NCI-H2107 treated with DMSO at 0.1 percent for 48 hours (cell line): ENCODE measurements around the gene DOCK2.
"Not testable (repeated sequence)": the region's sequence is repeated elsewhere in the genome, so short reads cannot be mapped to it uniquely, and the experiment has no call there.

Source experiments
- DNase-seq: peaks from one replicate; lab custom pipeline; 2025; ENCODE audit not compliant: unreplicated experiment; lab: John Stamatoyannopoulos, UW

The DOCK2 gene

GRCh38 chr5:169811680-169812079, 174.6 kb downstream of the DOCK2 start:
- no peak for DNase-seq

- no peak for DNase-seq
These were observed 175.7 kb downstream of the DOCK2 start for GRCh38 chr5:169812786-169813185.

- no peak for DNase-seq
These were observed 177.0 kb downstream of the DOCK2 start for GRCh38 chr5:169814045-169814444.

- no peak for DNase-seq
These were observed 177.4 kb downstream of the DOCK2 start for GRCh38 chr5:169814522-169814921.

GRCh38 chr5:169817031-169817430, 180.0 kb downstream of the DOCK2 start:
- no peak for DNase-seq

GRCh38 chr5:169826618-169827017, 189.5 kb downstream of the DOCK2 start:
- no peak for DNase-seq

GRCh38 chr5:169827769-169828168, 190.7 kb downstream of the DOCK2 start:
- no peak for DNase-seq

DNA sequence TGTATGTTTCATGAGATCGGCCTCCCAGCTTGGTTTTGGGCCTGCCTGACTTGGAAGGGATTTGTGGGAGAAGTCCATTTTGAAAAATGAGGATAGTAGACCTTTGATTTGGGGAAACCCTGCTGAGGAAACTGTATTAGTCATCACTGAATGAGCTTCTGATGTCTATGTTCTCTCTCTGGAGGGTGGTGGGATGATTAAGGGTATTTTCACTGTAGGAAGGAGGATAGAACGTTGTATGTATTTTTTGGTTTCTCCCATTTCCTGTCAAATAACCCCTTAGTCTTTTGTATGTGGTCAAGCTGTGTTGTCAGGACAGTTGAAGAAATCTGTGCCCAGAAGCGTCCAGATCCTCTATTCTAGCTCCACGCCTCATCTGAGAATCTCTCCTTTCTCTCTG, 191.3 kb downstream of the DOCK2 start:
- DNase-seq = no peak

DNA sequence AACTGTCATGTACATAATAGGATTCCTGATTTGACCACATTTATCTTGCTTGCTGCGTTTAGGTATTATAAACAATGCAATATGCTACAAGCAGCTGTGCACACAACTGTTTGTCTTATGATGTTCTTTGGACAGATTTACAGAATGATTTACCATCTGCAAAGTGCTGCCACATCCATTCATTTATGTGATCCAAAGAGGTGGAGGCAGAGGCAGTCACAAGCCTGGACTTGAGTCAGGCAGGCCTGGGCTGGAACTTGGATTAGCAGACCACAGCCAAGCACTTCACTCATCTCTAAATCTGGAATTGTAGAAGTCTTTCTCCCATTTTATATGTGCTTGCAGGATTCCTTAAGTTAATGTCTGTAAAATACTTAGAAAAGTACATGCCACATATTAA, 194.3 kb downstream of the DOCK2 start:
- no peak for DNase-seq

DNA sequence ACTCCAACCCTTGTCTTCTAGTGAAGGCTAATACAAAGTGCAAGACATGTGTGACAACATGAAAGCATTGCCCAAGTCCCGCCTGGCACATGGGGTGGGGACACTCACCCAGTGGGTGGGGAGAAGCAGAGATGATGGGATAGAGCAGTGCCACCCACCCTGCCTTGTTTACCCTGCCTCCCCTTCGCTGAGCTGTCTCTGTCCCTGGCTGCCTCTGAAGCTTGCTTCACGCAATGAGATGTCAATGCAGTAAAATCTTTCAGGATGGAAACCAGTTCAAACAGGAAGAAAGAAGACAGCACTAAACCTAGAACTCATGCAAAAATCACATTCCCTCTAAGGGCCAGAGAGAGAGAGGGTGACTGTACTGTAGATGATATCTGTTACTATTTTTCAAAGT, 195.2 kb downstream of the DOCK2 start:
- no peak for DNase-seq

DNA sequence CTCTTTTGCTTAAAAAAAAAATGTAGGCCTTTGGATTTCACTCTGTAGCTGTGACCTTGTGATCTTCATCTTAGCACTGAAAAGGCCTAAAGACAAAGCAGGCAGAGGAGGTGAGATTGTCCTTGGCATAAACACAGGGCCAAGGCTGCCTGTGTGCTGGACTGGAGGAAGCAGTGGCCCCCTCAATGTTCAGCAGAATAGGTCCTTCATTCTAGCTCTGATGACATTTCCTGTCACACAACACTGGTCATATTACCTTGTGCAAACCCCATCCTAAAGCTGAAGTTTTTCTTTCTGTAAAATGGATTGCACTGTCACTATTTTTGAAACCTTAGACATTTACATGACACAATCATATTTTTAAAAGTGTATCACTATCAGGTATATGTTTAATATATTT, 195.8 kb downstream of the DOCK2 start:
- DNase-seq = no peak

GRCh38 chr5:169833681-169834292, 196.7 kb downstream of the DOCK2 start:
- not testable (repeated sequence) for DNase-seq

DNA sequence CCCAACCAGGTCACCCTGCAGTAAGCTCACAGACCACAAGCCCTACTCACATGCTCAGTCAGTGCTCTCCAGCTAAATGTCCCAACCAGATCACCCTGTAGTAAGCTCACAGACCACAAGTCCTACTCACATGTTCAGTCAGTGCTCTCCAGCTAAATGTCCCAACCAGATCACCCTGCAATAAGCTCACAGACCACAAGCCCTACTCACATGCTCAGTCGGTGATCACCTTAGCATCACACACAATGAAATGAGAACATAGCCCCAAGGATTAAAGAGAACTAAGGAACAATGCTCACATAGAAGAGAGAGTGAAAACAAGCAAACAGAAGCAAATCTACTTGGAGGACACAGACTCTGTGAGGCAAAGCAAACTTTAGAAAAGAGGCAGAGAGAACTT, 197.5 kb downstream of the DOCK2 start:
- not testable (repeated sequence) for DNase-seq

- DNase-seq = no peak
These were observed 199.9 kb downstream of the DOCK2 start for GRCh38 chr5:169836835-169837536.

DNA sequence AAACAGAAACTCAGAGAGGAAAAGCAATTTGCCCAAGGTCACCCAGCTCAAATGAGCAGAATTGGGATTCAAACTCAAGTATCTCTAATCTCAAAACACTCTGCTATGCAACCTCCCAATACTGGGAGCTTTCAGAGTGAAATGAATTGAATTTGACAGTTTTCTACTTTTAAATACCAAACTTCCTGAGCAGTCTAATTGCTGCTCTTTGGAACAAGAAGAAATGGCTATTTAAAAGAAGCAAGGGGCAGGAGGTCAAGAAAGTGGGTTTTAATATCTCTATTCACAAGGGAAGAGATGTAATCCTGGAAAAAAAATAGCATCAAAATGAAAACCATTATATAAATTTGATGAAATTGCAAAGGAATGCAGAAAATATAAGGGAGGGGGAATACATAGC, 200.6 kb downstream of the DOCK2 start:
- DNase-seq = no peak

DNA sequence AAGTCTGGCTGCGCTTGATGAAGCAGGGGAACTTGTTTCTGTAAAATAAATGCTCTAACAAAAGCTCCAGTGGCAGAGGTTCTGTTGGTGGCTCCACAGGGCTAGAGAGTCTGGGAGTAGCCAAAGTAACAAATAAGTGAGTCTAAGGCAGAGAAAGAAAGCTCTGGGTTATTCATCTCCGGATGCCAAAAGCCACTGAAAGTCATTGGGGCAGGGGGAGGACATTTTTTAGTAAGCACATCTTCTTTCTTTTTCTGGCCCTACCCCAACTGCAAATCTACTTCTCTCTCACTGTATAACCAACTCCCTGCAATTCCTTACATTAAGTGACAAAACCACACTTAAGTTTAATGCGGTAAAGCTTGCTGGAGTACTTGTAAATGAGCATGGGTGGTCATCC, 201.6 kb downstream of the DOCK2 start:
- DNase-seq = no peak

DNA sequence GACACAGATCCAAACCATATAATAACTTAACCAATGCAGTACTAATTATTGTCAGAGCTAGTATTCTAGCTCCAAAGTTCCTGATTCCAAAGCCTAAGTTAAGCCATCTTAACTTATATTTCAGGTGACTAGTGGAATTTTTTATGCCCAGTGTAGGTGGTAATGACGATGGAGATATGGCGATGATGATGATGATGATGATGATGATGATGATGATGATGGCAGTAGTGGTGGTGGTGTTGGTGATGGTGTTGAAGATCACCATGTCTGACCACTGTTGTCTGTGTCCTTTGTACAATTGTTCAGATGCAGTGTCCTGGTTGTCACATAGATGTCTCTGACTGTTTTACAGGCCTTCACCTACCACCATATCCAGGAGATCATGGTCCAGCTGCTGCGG, 203.3 kb downstream of the DOCK2 start:
- DNase-seq = no peak

- no peak for DNase-seq
These were observed 205.6 kb downstream of the DOCK2 start for GRCh38 chr5:169842699-169843098.

- no peak for DNase-seq
These were observed 210.4 kb downstream of the DOCK2 start for GRCh38 chr5:169847519-169847918.

DNA sequence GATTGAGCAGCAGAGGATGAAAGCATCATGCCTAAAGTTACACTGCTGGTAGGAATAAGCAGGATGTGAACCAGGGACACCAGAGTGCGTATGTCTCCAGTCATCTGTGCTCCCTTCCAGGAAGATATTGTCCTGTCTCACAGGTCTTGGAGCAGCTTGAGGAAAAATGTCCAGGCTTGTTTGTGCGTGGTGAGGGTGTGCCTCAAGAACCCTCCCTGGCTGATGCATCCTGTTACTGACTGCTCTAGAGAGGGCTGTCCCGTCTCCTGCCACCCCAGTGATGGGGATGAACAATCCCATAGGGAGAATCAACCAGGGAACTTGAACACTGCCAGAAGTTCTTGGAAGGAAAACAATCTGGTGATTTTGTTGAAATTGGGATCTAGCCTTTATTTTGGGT, 211.2 kb downstream of the DOCK2 start:
- no peak for DNase-seq

- DNase-seq = no peak
These were observed 211.7 kb downstream of the DOCK2 start for GRCh38 chr5:169848792-169849191.

DNA sequence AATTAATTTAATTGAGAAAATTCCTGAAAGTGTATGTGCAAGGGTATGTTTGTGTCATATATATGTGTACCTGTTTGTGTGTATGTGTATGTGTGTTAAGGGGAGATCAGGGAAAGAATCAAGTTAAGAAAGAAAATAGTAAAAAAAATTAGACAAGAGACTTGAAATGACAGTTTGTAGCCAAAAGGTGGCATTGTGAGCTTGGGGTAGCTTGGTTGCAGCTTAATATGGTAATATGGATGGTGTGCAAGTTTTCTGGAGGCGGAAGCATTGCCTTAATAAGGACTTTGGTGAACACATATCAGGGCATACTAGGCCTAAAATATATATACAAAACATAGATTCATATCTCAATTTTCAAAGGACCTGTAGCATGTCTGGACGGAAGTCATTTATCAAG, 213.3 kb downstream of the DOCK2 start:
- no peak for DNase-seq

GRCh38 chr5:169851321-169851850, 214.3 kb downstream of the DOCK2 start:
- DNase-seq = no peak
